T follicular helper cell (primary cell): ENCODE measurements around the gene GORAB.

Experiments used
- DNase-seq: peaks from one replicate; pipeline ENCODE4 v3.0.0-alpha.2; 2020; ENCODE audit warnings: low read depth
- total RNA-seq, 2 experiments: gene quantifications; one replicate each; lab custom pipeline; 2026; lab: John Stamatoyannopoulos, UW

The GORAB gene, protein sequence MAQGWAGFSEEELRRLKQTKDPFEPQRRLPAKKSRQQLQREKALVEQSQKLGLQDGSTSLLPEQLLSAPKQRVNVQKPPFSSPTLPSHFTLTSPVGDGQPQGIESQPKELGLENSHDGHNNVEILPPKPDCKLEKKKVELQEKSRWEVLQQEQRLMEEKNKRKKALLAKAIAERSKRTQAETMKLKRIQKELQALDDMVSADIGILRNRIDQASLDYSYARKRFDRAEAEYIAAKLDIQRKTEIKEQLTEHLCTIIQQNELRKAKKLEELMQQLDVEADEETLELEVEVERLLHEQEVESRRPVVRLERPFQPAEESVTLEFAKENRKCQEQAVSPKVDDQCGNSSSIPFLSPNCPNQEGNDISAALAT
- total RNA-seq = 24.8 to 29.3 reads per million in 2 experiments

DNA sequence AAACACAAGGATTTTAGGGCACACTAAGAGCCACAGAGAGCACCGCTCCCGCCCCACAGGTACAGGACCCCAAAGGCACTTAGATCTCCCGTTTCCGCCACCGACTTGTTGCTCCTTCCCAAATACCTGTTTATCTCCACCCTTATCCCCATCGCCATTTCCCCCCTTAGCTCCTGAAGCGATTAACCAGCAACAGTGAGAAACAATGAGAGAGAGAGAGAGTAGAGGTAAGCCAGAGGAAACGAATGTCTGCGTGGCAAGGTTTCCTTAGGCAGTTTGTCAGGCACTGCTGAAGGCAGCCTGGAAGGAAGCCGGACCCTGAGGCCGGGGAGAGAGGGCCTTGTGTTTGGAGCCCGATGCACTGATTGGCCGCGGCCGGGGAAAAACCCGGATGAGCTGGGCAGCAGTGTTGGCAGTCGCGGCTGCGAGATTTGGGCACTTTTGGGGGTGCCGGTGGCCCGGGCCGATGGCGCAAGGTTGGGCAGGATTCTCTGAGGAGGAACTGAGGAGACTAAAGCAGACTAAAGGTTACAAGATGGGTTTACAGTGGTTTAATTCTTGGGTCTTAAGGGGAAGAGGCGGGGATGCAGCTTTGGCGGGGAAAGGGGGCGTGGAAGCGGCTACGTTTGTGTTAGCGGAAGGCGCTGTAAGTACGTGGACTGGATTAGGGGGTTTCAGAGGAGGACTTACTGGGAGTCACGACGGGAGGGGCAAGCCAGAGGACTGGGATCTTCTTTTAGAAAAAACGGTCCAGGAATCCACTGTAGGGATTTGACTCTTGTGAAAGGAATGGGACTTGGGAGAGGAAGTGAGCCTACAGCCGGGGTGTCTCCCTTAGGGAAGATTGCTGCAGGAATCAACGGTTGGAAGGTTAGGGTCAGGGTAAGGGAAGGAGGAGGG lies at the start of gene GORAB:
Gene GORAB (plus strand): TSS at position 409 of the 900 bp plus-strand sequence. CDS start 58 bp downstream, at position 467.
- DNase-seq = peak; percentile 71

DNA sequence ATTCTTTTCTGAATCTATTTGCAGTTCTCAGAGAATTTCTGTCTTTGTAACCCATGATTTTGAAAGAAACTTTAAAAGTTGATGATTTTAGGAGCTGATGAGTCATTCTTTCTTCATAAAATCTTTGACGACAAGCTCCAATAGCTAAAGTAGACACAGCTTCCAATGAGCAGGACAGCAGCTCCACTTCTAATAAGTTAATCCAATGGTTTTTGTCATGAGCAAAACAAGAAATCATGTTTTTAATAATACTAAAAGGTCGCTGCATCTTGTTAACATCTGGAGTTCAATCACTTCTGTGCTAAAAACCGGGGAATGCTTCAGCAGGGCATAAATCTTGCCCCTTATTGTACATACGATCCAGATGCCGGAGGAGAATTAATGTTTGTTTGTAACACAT lies 48.9 kb upstream of the GORAB start:
- DNase-seq = no peak

DNA sequence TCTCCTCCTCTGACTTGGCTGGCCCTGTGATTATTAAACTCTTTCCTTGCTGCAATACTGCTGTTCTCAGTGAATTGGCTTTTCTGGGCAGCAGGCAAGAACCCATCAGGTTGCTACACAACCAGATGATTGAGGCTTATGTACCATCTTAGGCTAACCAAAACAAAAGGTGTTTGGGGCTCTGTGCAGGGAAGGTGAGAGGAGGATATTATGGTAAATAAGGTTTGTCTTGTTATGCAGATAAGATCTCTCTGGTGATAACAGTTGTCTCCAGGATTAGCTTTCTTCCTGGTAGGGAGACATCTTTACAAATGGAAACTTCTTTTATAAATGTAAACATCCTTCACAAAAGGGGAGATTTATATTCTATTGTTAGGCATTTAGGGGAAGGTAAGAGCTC lies 44.5 kb upstream of the GORAB start:
- DNase-seq = no peak

DNA sequence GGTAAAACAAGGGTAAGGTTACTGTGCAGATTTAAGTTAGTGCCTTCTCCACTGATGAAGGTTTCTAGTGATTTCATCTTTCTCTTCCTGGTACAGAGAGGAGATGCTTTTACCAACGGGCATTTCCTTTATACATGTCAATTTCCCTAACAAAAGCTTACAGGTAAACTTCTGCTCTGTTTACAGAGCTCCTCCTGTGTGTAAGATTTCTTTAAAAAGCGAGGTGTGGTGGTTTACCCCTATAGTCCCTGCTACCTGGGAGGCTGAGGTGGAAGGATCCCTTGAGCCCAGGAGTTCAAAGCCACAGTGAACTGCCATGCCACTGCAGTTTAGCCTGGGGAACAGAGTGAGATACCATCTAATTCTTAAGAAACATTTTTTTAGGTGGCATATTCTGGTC lies 40.7 kb upstream of the GORAB start:
- no peak for DNase-seq

DNA sequence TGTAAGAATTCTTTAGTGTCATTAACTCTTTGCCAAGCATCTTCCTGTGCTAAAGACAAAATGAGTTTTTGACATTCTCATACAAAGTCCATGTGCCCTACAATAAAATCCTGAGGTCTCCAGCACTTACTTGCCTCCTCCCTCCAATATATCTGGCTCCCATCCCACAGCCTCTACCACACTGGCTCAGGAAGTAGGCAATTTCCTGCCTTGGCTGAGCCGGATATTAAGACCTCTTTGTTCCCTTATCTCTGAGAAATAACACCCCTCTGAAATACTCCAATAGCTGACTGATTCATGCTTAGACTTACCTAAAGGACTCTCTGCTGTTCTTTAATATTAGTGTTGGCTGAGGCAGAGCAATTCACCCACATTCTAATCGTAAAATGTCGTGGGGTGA lies 37.6 kb upstream of the GORAB start:
- no peak for DNase-seq

DNA sequence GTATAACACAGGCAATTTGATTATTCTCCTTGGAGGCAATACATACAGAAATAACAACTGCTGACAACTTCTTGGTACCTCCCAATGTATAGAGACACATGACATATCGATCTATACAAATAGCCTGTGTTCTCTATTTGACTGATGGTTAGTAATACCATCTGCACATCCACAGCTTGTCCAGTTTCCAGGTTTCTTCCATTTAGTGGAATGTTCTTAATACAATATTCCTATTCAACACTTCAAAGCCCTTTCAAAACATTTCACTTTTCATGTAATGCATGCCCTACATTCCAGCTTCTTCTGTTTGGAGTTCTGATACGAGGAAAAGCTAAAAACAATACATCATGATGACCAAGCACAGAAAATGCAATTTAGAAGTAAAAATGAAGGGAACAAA lies 37.0 kb upstream of the GORAB start:
- no peak for DNase-seq

DNA sequence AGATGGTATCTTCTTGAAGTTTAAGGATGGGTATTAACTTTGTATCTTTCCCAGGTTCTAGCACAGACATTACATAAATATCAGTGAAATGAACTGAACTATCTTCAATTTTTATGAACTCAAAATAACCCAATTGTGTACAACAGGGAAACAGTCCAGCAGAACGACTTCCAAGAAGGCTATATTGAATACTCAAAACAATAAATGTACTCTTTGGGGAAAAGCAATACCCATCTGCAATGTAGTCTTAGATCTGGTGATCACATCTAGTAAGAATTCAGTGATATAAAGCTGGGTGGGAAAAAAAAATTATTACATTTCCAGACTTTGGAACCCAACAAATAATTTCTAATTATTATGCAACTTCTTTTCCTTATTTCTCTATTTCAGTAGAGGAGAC lies 33.1 kb upstream of the GORAB start:
- DNase-seq = no peak

DNA sequence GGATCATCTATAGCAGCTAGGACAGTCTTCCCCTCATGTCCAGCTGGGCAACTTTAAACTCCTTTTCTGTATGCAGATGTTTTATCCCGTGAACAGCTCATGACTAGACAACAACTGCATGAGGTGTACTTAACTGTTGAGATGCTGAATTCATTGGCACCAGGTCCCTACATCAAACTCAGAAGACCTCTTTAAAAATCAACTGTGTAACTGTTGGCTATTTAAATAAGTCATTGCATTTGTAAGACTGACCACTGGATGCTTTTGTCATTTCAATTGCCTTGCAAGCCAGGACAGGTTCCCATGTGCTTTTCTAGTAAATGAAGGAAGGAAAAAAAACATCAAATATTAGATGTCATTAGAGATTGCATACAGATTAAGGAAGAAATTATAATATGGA lies 28.3 kb upstream of the GORAB start:
- no peak for DNase-seq

DNA sequence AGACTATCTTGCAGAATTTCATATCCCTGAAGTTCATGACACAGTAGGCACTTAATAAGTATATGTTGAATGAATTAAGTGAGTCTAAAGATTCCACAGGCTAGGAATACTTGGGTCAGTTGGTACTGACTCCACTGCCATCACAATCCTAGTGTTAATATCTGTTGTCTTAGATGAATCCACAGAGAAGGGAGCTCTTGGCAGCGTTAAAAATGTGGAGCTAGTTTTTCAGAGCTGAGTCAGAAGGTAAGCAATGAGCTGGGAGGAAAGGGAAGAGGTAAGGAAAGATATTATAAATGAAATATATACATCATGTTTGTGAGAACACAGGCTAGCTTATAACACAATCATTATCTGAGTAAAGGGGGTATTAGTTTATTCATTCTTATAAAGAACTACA lies 21.8 kb upstream of the GORAB start:
- DNase-seq = no peak

DNA sequence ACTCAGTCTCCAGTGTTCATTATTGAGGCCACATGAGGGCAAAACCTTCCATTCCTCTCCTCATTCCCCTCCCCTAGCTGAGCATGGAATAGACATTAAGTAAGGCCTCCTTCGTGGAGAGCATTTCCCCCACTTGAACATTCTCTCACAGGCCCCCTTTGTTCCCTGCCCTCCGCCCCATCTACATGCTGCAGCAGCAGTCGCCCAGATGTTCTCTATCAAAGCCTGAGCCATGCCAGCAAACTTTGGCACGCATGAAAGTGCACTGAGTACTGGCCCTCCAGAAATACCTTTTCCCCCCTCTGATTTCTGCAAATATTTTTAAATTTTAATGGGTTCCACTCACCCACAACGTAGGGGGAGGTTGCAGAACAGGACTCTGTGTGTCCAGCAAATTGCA lies 20.9 kb upstream of the GORAB start:
- DNase-seq = no peak

DNA sequence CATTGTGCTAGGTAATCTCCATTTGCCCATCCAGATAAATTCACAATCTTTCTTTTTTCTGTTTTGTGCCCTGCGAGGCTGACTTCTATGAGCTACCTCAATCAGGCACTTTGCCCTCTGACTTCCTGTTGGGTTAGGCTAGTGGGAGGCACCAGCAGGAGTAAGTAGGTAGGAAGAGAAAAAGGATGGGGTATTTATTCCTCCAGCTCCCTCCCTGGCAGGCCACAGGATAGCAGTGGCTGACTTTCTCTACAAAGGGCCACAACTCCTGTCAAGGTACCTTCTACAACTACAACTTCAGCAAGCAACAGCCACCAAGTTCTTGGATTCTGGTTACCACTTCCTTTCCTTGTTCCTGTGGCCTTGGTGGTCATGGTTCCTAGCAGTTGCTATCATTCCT lies 18.8 kb upstream of the GORAB start:
- DNase-seq = no peak

DNA sequence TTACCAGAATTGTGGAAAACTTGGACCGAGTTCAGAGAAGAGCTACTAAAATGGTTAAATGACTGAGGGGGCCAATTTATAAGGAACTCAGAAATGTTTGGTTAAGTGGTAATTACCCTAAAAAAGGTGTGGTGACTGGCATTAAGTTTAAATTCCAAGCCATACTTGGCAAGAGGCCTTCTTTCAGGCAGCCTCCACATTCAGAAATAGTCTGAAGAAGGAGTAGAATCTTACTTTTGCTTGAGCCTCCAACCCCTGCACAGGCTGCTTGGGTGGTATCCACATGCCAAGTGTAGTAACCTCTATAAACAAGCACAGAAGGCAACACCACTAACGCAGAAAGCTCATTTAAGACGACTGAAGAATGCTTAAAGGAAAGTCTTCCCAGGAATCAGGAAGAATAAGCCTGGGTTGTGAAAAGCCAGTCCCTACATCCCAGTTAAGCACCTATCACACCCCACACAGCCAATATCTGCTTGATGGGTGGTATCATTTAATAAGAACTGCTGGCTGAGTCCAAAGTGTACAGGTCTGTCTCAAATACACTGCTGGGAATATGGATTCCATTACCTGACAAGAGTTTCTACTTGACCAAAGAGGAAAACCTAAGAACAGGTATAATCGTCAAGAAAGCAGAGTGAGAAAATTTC lies 13.7 kb upstream of the GORAB start:
- no peak for DNase-seq

DNA sequence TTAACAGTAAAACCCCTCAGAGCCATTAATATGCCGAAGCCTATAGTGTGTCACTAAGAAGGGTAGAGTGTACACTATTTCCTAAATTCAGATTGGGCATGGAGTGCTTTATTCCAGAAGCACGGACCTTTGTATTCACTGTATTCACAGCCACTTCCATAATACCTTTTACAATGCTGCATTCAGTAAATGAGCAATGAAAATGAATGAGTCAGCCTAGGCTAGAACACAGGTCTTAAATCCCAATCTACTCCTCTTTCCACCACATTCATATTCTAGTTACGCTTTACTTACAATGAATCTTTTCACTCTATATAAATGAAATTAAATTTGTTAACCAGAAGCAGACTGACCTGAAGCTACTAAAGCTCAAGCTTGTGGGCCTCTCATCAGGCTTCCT lies 13.0 kb upstream of the GORAB start:
- no peak for DNase-seq

DNA sequence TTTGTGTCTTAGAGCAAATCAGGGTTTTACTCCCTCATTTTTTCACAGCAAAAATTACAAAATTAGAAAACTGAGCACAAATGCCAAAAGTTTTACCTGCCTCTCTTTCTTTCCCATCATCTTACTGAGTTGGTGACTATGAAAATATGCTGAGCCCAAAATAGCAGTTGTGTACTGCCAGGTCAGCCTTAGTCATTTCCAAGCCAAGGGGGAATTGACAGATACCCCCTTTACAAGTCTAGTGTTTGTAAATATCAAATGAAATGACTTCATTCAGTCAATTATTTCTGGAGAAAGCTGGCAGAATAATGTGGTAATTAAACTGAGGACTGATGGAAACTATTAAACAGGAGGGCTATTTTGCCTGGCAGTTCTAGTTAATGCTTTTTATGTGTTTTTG lies 11.4 kb upstream of the GORAB start:
- no peak for DNase-seq

DNA sequence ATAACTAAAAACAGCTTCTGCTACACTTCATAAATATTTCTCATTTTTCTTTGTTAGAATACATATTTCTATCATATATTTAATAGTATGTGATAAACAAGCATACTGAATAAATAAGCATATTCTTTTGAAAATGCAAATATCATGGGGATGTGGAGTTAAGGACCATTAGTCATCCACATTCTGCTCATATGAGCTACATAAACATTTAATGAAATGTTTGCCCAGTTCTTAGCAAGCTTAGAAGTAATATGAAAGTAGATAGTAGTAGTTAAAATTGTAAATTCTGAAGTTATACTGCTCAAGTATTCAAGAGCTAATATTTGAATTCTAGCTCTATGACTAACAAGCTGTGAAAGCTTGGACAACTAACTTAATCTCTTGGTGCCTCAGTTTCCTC lies 10.1 kb upstream of the GORAB start:
- no peak for DNase-seq

DNA sequence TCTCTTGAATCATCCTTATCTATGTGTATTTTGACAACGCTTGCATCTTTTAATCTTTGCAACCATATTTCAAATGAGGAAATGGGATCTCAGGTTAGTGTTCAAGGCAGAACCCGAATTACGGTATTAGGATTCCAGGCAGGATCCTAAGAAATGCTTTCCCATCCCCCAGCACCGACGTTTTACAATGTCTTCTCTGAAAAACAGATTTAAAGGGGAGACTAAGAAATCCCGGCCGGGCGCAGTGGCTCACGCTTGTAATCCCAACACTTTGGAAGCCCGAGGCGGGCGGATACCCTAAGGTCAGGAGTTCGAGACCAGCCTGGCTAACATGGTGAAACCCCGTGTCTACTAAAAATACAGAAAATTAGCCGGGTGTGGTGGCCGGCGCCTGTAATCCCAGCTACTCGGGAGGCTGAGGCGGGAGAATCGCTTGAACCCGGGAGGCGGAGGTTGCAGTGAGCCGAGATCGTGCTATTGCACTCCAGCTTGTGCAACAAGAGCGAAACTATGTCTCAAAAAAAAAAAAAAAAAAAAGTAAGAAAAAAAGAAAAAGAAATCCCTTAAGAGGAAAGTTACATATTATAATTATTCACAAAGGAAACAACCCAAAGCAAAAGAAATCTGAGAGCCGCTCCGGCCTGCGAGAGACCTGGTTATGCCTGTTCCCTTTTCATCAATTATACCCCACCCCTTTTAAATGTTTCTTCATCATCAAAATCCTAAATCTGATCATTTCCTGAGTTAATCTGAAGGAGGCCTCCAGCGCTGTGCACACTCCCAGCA lies 801 bp upstream of the GORAB start:
- DNase-seq = no peak

DNA sequence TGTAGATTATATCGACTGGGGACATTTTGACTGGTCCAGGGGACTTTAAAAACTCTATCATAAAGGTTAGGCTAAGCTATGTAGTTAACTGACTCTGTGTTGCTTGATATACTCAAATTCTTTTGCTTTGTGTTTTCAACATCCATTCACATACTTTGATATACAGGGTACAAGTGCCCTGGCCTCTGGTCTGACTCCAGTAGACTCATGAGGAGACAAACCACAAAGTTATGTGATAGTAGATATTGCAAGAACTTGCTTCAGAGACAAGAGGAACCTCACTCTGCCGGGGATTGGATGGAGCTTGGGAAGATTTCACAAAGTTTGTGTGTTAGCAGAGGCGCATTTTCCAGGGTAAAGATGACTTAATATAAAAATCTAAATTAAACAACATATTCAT lies 1.3 kb downstream of the GORAB start:
- DNase-seq = no peak

DNA sequence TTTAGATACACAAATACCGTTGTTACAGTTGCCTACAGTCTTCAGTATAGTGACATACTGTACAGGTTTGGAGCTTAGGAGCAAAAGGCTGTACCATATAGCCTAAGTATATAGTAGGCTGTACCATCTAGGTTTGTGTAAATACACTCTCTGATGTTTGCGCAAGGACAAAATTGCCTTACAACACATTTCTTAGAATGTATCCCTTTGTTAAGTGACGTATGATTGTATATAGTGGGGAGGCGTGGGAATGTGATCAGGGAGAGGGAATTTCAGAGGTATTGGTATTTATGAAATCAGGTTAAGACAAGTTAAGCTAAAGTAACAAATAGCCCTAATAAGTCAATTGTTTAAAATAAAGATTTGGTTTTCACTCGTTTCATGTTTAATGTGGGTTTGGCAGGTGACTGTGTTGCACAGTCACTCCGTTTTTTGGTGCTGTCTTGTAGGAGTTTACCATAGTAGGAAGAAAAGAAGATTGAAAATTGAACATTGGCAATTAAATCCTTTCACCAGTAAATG lies 2.7 kb downstream of the GORAB start:
- DNase-seq = no peak

DNA sequence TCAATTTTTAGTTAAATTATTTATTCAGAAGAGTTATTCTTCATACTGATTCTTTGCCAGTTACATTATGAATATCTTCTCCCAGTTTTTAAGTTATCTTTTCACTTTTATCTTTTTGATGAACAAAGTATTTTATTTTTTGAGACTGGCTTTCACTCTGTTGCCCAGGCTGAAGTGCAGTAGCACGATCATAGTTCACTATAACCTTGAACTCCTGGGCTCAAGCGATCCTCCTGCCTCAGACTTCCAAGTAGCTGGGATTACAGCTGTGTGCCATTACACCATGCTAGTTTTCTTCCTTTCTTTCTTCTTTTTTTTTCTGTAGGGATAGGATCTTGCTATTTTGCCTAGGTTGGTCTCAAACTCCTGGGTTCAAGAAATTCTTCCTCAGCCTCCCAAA lies 3.5 kb downstream of the GORAB start:
- DNase-seq = no peak

DNA sequence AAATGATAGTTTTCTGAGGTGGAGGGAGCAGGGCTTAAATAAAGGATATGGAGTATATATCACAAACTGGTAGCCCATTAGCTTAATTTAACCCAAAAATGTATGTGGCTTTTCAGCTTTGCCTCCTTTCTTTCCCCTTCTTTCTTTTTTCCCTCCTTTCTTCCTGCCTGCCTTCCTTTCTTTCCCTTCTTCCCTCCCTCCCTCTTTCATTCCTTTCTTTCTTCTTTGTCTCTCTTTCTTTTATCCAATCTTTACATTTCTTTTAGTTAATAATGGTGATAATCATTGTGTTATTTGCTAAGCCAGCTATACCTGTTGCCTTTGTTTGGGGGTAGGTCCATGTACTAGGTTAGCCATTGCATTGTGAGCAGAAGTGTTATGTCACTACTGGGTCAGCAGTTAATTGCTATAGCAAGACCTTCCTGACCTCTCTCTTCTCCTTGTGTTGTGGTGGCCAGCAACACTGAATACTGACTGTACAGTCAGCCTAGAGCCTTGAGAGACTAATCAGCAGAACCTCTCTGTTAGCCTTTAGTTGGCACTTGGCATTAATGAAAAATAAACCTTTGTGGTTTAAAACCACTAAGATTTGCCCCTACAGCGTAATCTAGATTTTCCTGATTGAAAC lies 5.1 kb downstream of the GORAB start:
- no peak for DNase-seq
